ENCODE data around the gene LARP4.

LARP4 gene

GRCh38 chr12:50525422-50525821 lies 124.7 kb downstream of the LARP4 start:
- no peak for DNase-seq (ENCODE audit: low read depth in 2 of 2)

- no peak for DNase-seq (ENCODE audit: low read depth in 2 of 2)
Observed at GRCh38 chr12:50527359-50527726, 126.7 kb downstream of the LARP4 start.

GRCh38 chr12:50528800-50529199 lies 128.1 kb downstream of the LARP4 start:
- DNase-seq (ENCODE audit: low read depth in 2 of 2) = no peak

- no peak for DNase-seq (ENCODE audit: low read depth in 2 of 2)
Observed at GRCh38 chr12:50529345-50529744, 128.7 kb downstream of the LARP4 start.
